NCI-H1436 (cell line): ENCODE results near the gene SRPK2.
"Not testable (repeated sequence)": the region's sequence is repeated elsewhere in the genome, so short reads cannot be mapped to it uniquely, and the experiment has no call there.

Experiments
- DNase-seq: peaks from one replicate; lab custom pipeline; 2025; lab: John Stamatoyannopoulos, UW

The SRPK2 gene

DNA sequence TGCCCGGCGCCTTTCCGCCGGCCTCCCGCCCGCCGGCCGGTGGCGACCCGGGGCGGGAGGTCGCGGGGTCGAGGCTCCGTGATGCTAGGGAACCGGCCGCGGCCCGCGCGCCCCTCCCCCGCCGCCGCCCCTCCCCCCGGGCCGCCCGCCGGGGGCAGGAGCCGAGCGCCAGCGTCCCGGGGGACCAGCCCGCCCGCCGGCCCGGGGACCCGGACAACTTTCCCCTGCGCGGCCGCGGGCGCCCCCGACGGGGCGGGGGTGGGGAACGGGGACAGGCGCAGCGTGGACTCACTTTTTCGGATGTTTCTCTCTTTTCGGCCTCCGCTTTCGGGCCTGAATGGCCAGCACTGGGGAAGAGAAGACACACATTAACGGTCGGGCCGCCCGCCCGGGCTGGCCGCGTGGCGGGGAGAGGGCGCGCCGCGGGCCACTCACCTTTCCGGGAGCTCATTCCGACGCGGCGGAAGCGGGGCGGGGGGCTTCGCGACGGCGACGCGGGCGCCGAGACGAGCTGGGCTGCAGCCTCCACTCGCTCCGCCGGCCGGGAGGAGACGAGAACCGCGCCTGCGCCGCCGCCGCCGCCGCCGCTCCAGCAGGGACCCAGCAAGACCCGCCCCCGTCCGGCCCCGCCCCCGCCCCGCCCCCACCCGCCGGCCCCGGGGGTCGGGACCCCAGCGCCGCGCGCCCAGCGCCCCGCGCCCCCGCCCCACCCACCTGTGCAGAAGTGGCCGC is at the start of gene SRPK2:
Gene SRPK2, minus strand, starts transcription at position 566 of the 732 bp plus-strand sequence.
- DNase-seq: peak; percentile 56

DNA sequence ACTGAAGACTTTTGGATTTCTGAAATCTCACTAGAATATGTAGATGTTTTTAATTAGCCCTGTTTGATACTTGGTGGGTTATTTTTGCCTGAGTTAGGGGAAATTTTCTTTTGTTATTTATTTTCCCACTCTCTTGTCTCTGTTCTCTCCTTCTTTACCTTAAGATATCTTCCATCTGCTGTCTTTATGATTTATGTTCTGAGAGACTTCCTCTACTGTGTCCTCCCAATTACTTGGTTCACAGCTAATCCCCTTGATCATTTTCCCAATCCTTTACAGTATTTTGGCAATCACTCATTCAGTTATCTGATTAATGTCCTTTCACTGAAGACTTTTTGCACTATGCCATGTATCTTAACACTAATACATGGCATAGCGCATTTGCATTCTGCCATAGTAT is 49.5 kb upstream of the SRPK2 start:
- no peak for DNase-seq

DNA sequence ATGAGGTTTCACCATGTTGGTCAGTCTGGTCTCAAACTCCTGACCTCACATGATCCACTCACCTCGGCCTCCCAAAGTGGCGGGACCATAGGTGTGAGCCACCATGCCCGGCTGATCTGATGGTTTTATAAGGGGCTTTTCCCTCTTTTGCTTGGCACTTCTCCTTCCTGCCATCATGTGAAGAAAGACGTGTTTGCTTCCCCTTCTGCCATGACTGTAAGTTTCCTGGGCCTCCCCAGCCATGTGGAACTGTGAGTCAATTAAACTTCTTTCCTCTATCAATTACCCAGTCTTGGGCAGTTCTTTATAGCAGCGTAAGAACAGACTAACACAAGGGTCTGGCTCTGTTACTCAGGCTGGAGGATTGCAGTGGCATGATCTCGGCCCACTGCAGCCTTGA is 48.6 kb upstream of the SRPK2 start:
- not testable (repeated sequence) for DNase-seq

DNA sequence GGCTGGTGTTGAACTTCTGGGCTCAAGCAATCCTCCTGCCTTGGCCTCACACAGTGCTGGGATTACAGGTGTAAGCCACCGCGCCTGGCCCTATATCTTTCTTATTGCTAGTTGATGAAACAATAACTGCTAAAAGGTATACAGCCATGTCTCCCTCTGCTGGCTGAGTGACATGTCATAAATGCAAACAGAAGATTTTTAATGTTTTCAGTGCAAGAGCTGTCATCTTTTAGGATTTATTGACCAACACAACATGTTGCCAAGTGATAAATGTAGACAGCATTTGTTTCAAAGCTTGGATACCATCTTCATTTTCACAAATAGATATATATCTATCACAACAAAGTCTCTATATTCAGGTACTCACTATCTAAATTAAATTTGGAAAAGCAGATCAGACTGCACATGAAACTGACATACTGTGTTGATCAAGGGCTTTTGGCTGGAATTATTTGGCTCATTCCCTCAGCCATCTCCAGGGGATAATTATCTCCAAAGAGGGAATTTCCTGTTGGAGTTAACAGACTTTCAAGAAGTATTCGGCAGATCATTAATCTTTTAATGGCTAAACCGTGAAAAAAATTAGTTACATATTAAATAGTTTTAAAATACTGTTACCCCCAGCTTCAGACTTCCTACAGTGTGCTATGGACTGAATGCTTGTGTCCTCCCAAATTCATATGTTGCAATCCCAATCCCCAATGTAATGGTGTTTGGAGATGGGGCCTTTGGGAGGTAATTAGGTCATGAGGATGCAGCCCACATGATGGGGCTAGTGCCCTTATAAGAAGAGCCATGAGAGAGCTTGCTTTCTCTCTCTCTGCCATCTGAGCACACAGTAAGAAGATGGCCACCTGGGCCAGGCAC is 41.3 kb upstream of the SRPK2 start:
- peak; percentile 0 for DNase-seq

DNA sequence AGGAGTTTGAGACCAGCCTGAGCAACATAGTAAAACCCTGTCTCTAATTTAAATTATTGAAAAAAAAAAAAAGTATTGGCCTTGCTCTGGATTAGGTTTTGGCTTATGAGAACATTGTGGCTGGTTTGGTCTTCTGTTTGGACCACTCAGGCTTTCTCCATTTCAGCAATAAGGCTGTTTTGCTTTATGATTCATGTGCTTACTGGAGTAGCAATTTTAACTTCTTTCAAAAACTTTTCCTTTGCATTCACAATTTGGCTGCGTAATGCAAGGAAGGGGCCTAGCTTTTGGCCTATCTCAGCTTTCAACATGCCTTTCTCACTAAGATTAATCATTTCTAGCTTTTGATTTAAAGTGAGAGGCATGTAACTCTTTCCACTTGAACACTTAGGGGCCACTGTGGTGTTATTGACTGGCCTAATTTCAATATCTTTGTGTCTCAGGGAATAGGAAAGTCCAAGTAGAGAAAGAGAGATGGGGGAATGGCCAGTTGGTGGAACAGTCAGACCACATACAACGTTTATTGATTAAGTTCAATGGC is 38.0 kb upstream of the SRPK2 start:
- no peak for DNase-seq

DNA sequence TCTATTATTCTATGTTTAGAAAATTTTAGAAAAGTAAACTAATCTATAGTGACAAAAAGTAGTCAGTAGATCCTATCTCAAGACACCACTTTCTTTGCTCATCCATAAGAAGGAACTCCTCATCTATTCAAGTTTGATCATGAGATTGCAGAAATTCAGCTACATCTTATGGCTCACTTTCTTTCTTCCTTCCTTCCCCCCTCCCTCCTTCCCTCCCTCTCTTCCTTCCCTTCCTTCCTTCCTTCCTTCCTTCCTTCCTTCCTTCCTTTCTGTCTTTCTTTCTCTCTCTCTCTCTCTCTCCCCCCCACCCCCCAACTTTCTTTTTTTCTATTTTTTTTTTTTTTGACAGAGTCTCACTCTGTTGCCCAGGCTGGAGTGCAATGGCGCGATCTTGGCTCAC is 35.3 kb upstream of the SRPK2 start:
- no peak for DNase-seq

DNA sequence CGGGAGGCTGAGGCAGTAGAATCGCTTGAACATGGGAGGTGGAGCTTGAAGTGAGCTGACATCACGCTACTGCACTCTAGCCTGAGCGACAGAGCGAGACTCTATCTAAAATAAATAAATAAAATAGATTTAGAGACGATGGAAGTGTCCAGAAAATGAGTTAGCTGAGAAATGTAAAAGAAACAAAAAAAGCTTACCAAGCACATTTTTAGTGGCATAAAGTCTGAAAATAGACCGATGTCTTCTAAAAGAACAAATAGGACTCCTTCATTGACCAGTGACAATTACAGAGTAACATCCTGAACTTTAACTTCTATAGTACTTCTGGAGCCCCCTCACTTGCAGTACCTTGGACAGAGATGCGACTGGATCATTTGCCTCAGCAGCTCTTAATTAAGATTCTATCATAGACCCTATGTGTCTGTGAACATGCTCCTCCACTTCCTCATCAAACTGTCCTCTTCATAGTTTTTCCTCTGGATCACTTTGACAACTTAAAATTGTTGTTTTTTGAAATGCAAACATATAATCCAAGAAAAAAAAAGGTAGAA is 25.2 kb upstream of the SRPK2 start:
- DNase-seq: no peak

DNA sequence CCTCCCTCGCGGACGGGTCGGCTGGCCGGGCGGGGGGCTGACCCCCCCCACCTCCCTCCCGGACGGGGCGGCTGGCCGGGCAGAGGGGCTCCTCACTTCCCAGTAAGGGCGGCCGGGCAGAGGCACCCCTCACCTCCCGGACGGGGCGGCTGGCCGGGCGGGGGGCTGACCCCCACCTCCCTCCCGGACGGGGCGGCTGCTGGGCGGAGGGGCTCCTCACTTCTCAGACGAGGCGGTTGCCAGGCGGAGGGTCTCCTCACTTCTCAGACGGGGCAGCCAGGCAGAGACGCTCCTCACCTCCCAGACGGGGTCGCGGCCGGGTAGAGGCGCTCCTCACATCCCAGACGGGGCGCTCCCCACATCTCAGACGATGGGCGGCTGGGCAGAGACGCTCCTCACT is 22.1 kb upstream of the SRPK2 start:
- not testable (repeated sequence) for DNase-seq

DNA sequence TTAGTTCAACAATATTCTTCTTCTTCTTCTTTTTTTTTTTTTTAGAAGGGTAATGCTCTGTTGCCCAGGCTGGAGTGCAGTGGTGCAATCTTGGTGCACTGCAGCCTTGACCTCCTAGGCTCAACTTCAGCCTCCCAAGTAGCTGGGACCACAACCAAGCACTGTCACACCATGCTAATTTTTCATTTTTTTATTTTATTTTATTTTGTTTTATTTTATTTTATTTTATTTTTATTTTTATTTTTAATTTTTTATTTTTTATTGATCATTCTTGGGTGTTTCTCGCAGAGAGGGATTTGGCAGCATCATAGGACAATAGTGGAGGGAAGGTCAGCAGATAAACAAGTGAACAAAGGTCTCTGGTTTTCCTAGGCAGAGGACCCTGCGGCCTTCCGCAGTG is 21.1 kb upstream of the SRPK2 start:
- not testable (repeated sequence) for DNase-seq

DNA sequence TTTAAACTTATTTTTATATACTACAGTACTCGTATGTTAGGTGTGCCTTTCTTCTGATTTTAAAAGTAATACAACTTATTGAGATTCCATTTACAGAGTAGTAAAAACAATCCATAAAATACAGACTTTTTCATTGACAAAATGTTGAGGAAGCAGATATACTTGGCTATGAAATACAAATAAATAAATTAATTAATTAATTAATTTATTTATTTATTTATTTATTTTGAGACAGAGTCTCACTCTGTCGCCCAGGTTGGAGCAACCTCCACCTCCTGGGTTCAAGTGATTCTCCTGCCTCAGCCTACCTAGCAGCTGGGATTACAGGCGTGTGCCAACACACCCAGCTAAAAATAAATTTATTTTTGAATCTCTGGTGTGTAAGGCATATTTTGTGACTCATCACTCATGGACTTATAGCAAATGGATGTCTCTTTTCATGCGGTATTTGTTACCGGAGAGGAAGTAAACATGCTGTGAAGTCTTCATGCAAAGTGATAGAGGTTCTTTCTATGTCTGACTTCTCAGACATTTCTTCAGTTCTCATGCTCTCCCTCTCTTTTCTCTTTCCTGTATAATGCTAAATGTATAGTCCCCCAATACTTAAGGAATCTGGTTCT is 20.2 kb upstream of the SRPK2 start:
- DNase-seq: no peak

DNA sequence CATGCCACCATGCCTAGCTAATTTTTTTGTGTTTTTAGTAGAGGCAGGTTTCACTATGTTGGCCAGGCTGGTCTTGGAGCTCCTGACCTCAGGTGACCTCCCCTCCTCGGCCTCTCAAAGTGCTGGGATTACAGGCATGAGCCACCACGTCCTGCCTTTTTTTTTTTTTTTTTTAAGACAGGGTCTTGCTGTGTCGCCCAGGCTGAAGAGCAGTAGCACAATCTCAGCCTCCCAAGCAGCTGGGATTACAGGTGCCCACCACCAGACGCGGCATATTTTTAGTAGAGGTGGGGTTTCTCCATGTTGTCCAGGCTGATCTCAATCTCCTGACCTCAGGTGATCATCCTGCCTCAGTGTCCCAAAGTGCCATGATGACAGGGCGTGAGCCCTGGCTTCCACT is 14.4 kb upstream of the SRPK2 start:
- no peak for DNase-seq

DNA sequence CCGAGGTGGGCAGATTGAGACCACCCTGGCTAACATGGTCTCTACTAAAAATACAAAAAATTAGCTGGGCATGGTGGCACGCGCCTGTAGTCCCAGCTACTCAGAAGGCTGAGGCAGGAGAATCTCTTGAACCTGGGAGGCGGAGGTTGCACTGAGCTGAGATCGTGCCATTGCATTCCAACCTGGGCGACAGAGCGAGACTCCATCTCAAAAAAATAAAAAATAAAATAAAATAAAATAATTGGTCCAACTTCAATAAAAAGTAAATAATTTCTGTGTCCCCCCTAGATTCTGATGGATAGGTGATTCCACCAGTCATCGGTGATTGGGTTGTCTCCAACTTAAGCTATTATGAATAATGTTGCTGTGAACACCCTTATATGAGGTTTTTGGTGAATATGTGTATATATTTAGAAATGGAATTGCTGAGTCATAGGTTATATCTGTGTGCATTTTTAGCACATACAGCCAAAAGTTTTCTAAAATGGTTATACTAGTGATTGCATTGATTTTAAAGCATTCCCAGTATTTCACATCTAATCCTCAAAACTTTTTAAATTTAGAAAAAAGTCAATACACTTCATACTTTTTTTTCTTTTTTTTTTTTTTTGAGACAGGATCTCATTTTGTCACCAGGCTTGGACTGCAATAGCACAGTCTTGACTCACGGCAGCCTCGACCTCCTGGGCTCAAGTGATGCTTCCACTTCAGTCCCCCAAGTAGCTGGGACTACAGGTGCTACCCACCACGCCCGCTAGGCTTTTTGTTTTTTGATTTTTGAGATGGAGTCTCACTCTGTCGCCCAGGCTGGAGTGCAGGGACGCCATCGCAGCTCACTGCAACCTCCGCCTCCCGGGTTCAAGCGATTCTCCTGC is 13.7 kb upstream of the SRPK2 start:
- DNase-seq: no peak

DNA sequence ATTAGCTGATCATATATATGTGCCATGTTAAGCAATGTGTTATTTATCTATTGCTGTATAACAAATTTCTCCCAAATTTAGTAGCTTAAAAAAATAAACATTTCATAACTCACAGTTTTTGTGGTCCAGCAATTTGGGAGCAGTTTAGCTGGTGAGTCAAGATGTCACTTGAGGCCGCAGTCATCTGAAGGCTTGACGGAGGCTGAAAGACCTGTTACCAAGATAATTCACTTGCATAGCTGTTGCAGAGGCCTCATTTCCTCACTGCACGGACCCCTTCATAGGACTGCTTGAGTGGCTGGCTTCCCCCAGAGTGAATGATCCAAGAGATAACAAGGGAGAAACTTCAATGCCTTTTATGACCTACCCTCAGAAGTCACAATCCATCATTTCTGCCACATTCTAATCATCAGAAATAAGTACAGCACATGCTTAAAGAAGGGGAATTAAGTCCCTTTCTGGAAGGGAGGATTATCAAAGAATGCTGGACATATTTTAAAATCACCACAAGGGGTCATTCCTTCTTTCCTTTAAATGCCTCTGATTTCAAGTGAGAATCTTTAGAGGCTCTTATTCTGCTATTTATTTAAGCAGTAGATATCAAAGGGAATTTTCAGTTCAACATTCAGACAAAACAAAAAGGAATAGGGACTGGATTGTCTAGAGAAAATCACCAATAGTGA is 10.5 kb upstream of the SRPK2 start:
- DNase-seq: no peak

DNA sequence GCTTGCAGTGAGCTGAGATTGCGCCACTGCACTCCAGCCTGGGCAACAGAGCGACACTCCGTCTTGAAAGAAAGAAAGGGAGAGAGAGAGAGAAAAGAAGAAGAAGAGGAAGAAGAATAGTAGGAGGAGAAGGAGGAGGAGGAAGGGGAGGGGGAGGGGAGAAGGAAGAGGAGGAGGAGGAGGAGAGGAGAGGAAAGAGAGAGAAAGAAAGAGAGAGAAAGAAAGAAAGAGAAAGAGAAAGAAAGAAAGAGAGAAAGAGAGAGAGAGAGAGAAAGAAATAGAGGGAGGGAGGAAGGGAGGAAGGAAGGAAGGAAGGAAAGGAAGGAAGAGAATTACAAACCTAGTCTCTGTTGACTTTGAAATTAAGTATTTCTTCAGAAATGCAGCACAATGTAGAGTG is 7.8 kb upstream of the SRPK2 start:
- DNase-seq: no peak

DNA sequence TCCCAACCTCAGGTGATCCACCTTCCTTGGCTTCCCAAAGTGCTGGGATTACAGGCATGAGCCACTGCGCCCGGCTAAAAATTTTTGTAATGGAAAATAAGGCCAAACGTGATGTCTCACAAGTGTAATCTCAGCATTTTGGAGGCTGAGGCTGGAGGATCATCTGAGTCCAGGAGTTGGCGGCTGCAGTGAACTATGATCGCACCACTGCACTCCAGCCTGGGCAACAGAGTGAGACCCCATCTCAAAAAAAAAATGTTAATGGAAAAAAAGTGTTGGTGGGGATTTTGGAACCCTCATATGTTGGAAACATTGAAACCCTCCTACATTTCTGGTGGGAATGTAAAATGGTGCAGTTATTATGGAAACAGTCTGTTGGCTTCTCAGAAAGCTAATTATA is 2.7 kb upstream of the SRPK2 start:
- no peak for DNase-seq

DNA sequence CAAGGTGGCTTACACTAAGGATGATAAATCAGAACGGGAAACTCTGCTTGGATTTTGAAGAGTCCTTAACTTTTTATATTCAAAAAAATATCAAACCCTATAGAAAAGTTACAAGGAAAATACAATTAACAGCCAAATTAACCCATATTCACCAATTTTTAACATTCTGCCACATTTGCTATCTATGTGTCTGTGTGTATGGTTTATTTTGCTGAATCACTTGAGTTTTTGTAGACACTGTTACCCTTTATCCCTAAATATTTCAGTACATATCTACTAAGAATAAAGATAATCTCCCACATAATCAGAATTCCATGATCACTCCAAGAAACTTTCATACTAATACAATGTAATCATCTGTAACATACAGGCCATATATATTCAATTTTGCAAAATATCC is 1.2 kb upstream of the SRPK2 start:
- DNase-seq: no peak

DNA sequence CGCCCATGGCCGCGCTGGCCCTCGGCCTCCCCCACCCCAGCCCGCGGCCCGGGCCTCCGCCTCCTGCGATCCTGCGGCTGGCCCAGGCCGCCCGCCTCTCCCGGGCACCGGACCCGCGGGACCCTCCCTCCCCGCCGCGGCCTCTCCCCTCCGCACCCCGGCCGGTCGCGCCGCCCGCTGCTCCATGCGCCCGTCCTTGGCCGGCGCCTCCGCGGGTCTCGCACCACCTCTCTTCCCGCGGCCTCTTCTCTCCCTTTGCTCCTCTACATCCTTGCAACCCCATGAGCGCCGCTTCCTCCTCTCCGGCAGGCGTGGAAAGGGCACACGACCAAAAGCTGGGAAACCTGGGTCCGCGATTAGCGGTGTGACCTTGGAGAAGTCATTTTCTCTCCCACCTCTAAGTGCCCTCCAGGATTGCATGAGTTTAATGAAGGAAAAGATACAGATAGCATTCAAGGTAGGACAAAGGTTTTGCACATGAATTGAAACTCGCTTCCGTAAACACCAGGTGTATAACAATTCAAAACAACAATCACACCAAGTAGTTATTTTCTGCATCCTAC is 448 bp upstream of the SRPK2 start:
- no peak for DNase-seq

DNA sequence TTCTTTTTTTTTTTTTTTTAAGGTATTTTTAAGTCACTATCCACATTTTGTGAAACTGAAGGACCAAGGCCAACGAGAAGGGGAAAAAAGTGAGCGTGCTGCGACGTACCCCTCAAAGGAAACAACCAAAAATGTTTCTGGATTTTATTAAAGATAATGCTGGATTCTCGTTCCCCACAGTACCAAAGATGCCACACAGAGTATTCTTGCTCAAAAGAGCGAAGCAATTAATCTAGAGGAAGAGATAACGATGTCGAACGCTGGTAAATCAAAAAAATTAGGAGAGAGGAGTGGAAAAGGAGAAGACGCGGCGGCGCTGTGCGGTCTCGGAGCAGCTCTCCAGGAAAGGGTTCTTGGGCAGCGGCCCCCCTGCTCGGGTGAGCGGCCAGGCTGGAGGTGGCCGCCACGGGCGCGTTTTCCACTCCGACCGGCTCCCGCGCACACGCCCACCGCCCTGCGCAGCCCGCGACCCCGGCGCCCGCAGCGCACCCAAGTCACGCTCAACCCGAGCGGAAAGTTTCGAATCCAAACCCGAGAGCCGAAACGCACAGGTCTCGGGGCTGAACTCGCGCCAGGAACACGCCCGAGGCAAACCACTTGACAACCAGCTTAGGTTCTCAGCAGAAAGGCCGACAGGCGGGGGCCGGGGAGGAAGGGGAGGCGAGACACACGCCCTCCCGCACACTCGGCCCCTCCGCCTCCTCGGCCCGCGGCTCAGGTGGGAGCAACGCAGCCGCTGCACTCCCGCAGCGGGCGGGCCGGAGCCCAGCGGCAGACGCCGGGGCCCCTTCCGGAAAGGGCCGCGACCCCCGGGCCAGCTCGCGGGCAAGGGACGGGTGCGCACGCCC is 989 bp downstream of the SRPK2 start:
- DNase-seq: peak; percentile 27

DNA sequence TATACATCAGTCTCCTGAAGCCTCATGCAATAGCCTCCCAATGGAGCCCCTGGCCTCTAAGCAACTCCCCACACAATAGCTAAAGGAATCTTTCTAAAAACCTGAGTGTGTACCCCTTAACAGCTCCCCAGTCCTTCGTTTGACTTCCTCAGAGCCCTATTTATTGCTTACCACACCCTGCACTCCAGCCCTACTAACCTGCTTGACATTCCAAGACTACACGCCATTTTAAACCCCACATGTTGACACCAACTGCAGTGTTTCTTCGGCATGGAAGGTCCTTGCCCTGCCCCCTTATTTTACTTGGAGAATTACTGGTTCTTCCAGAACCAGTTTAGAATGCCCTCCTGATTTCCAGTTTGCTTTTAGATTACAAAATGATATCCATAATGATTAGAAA is 10.8 kb downstream of the SRPK2 start:
- no peak for DNase-seq
